Measurements from ENCODE around the gene TKT.

The TKT gene

DNA sequence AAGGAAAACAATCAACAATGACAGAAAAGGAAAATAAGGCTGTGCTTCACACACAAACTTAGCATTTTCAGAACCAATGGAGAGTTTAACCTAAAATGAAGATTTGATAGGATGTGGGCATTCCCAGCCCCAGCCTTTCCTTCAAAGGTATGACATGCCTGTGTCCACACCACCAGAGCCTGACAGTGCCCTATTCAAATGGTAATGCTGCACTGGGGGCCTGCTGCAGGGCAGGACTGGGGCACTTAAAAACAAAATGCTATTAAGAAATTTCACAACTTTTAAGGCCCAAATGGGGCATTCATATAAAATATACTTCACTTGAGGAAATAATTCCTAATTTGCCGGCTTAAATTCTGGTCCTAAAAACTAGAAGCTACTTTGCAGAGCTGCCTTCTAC is 30.9 kb upstream of the TKT start:
- Histone ChIP-seq H3F3A (ENCODE audit: insufficient read depth, low read length) (no peaks in the 10 kb centered on the region), H3K79me2 (ENCODE audit: insufficient read depth, low read length) (no peaks in the 10 kb centered on the region), H3K4me3 (ENCODE audit: low read depth, low read length, poor library complexity, severe bottlenecking) (no peak overlapping the region), H3K4me2 (ENCODE audit: low read length) (no peak overlapping the region), H3K9me3 (ENCODE audit: low read length) (no peaks in the 10 kb centered on the region), H3K9ac (ENCODE audit: low read length) (no peak overlapping the region), H3K27ac (ENCODE audit: low read depth, low read length, poor library complexity, severe bottlenecking) (no peak overlapping the region), H3K27me3 (ENCODE audit: insufficient read depth, low read length) (no peaks in the 10 kb centered on the region), H3K36me3 (ENCODE audit: insufficient read depth, low read length) (peaks cover 23% of the 10 kb centered on the region; the same call in 1 of the 2 replicates), H4K20me1 (ENCODE audit: insufficient read depth, low read length) (no peaks in the 10 kb centered on the region), H3K4me1 (ENCODE audit: insufficient read depth, low read length, severe bottlenecking) (no peaks in the 10 kb centered on the region), H2AFZ (ENCODE audit: low read length) (no peak overlapping the region), H3K9me2 (ENCODE audit: low read depth, low read length) (no peaks in the 10 kb centered on the region)
- TF ChIP-seq EZH2 (IDR thresholded peaks at IDR 0.05; ENCODE audit: borderline replicate concordance, low read length): no peak
- TF ChIP-seq, protein P1, sequence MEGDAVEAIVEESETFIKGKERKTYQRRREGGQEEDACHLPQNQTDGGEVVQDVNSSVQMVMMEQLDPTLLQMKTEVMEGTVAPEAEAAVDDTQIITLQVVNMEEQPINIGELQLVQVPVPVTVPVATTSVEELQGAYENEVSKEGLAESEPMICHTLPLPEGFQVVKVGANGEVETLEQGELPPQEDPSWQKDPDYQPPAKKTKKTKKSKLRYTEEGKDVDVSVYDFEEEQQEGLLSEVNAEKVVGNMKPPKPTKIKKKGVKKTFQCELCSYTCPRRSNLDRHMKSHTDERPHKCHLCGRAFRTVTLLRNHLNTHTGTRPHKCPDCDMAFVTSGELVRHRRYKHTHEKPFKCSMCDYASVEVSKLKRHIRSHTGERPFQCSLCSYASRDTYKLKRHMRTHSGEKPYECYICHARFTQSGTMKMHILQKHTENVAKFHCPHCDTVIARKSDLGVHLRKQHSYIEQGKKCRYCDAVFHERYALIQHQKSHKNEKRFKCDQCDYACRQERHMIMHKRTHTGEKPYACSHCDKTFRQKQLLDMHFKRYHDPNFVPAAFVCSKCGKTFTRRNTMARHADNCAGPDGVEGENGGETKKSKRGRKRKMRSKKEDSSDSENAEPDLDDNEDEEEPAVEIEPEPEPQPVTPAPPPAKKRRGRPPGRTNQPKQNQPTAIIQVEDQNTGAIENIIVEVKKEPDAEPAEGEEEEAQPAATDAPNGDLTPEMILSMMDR (IDR thresholded peaks at IDR 0.05; ENCODE audit: low read length): no peak

DNA sequence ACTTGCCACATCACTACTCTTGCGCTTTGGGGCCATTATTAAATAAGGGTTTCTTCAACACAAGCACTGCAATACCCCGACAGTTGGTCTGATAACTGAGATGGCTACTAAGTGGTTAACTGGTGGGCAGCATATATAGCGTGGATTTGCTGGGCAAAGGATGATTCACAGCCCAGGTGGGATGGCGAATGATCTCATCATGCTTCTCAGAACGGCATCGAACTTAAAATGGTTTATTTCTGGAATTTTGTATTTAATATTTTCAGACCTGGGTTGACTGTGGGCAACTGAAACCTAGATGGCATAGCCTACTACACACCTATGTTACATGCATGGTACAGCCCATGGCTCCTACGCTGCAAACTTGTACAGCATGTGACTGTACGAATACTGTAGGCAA is 26.8 kb upstream of the TKT start:
- H3F3A ChIP-seq (ENCODE audit: insufficient read depth, low read length): no peaks in the 10 kb centered on the region
- H3K9me3 ChIP-seq (ENCODE audit: low read length): no peaks in the 10 kb centered on the region
- no peak overlapping the region for H3K27ac ChIP-seq (ENCODE audit: low read depth, low read length, poor library complexity, severe bottlenecking)
- no peaks in the 10 kb centered on the region for H3K4me1 ChIP-seq (ENCODE audit: insufficient read depth, low read length, severe bottlenecking)
- no peaks in the 10 kb centered on the region for H3K9me2 ChIP-seq (ENCODE audit: low read depth, low read length)
- H4K20me1 ChIP-seq (ENCODE audit: insufficient read depth, low read length): no peaks in the 10 kb centered on the region
- H3K4me2 ChIP-seq (ENCODE audit: low read length): no peak overlapping the region
- no peak for TF ChIP-seq EZH2 (IDR thresholded peaks at IDR 0.05; ENCODE audit: borderline replicate concordance, low read length)
- TF ChIP-seq, protein P1 (IDR thresholded peaks at IDR 0.05; ENCODE audit: low read length): no peak
- H3K27me3 ChIP-seq (ENCODE audit: insufficient read depth, low read length): no peaks in the 10 kb centered on the region
- H2AFZ ChIP-seq (ENCODE audit: low read length): no peak overlapping the region
- no peak overlapping the region for H3K4me3 ChIP-seq (ENCODE audit: low read depth, low read length, poor library complexity, severe bottlenecking)
- H3K79me2 ChIP-seq (ENCODE audit: insufficient read depth, low read length): no peaks in the 10 kb centered on the region
- H3K36me3 ChIP-seq (ENCODE audit: insufficient read depth, low read length): peaks cover 20% of the 10 kb centered on the region; the same call in 1 of the 2 replicates
- no peak overlapping the region for H3K9ac ChIP-seq (ENCODE audit: low read length)

DNA sequence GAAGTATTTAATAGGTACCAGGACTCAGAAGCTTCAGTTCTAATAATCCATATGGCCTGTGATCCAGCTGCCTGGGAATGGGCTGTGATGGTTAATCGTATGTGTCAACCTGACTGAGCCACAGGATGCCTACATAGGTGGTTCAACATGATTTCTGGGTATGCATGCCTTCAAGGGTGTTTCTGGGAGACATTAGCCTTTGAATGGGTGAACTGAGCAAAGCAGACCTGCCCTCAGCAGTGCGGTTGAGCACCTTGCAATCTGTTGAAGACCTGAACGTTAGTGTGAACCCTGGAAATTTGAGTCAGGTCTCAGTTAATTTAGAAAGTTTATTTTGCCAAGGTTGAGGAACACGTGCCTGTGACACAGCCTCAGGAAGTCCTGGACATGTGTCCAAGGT is 22.8 kb upstream of the TKT start:
- Histone ChIP-seq H3K4me3 (ENCODE audit: low read depth, low read length, poor library complexity, severe bottlenecking) (no peak overlapping the region), H3K4me1 (ENCODE audit: insufficient read depth, low read length, severe bottlenecking) (peaks cover 7% of the 10 kb centered on the region), H3K9me3 (ENCODE audit: low read length) (no peaks in the 10 kb centered on the region), H3F3A (ENCODE audit: insufficient read depth, low read length) (no peaks in the 10 kb centered on the region), H3K9ac (ENCODE audit: low read length) (no peak overlapping the region), H2AFZ (ENCODE audit: low read length) (no peak overlapping the region), H3K9me2 (ENCODE audit: low read depth, low read length) (no peaks in the 10 kb centered on the region), H3K27ac (ENCODE audit: low read depth, low read length, poor library complexity, severe bottlenecking) (no peak overlapping the region), H3K36me3 (ENCODE audit: insufficient read depth, low read length) (no peaks in the 10 kb centered on the region), H3K4me2 (ENCODE audit: low read length) (no peak overlapping the region), H3K79me2 (ENCODE audit: insufficient read depth, low read length) (no peaks in the 10 kb centered on the region), H3K27me3 (ENCODE audit: insufficient read depth, low read length) (no peaks in the 10 kb centered on the region), H4K20me1 (ENCODE audit: insufficient read depth, low read length) (no peaks in the 10 kb centered on the region)
- TF ChIP-seq EZH2 (IDR thresholded peaks at IDR 0.05; ENCODE audit: borderline replicate concordance, low read length): no peak
- TF ChIP-seq, protein P1 (IDR thresholded peaks at IDR 0.05; ENCODE audit: low read length): no peak
